Spleen (tissue), 7 donors: ENCODE results near the gene EYA2.

Source experiments
- POLR2A ChIP-seq, 3 donors: fragments of 450-650 bp; IDR thresholded peaks; one replicate each; pipeline ENCODE4 v1.5.1; 2017; ENCODE audit warnings: antibody characterized with exemption in 3 of 3, mild to moderate bottlenecking in 1 of 3
- TF ChIP-seq, protein P1 (sequence below), 11 experiments: fragments of 200-600 bp in 7 of 11; fragments of 450-650 bp in 4 of 11; sonication (generic) in 4 of 11; IDR thresholded peaks in 8 of 11; conservative IDR thresholded peaks in 3 of 11; 1 replicate in 7 of 11; 2 replicates in 4 of 11; pipeline versions ENCODE4 v1.4.0 to v1.8.0; 2016 to 2021; ENCODE audit warnings: antibody characterized with exemption in 11 of 11, inconsistent platforms in 4 of 11, mild to moderate bottlenecking in 1 of 11
- donor health status: DM: no; HTN: no; CAD: no; lungs with moderate emphysema.
- donor health status: DM: no; HTN: no; CAD: no.
- donor health status: DM: no; HTN: no; CAD: no.

DNA sequence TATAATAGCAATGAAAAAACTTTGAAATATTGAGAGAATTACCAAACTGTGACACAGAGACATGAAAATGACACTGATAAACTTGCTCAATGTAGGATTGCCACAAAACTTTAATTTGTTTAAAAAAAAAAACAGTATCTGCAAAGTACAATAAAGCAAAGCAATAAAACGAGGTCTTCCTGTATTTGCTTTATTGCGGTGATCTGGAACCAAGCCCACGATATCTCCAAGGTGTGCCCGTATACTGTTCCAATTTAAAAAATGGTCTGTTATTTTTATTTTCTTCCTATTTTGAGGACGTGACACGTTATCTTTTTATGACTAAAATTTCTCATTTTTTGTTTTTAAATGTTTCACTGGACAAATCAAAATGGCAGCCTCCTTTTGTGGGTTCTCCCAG is 25.5 kb downstream of the EYA2 start:
- no peak for TF ChIP-seq POLR2A (IDR thresholded peaks at IDR 0.05)
- TF ChIP-seq, protein P1, sequence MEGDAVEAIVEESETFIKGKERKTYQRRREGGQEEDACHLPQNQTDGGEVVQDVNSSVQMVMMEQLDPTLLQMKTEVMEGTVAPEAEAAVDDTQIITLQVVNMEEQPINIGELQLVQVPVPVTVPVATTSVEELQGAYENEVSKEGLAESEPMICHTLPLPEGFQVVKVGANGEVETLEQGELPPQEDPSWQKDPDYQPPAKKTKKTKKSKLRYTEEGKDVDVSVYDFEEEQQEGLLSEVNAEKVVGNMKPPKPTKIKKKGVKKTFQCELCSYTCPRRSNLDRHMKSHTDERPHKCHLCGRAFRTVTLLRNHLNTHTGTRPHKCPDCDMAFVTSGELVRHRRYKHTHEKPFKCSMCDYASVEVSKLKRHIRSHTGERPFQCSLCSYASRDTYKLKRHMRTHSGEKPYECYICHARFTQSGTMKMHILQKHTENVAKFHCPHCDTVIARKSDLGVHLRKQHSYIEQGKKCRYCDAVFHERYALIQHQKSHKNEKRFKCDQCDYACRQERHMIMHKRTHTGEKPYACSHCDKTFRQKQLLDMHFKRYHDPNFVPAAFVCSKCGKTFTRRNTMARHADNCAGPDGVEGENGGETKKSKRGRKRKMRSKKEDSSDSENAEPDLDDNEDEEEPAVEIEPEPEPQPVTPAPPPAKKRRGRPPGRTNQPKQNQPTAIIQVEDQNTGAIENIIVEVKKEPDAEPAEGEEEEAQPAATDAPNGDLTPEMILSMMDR (IDR thresholded peaks at IDR 0.05 in 8 of 11, conservative IDR thresholded peaks at IDR 0.05 in 3 of 11): no peak
